Stimulated activated CD8-positive, alpha-beta memory T cell treated with anti-CD3 and anti-CD28 coated beads, Interleukin-15, amount 100 ng/mL, for 48 hours (primary cell): Measurements from ENCODE around the gene HEXD.

Source experiments
- DNase-seq, 2 donors: peaks; one replicate each; pipeline ENCODE4 v3.0.0-alpha.2; 2020; ENCODE audit warnings: low read depth in 2 of 2

The HEXD gene

DNA sequence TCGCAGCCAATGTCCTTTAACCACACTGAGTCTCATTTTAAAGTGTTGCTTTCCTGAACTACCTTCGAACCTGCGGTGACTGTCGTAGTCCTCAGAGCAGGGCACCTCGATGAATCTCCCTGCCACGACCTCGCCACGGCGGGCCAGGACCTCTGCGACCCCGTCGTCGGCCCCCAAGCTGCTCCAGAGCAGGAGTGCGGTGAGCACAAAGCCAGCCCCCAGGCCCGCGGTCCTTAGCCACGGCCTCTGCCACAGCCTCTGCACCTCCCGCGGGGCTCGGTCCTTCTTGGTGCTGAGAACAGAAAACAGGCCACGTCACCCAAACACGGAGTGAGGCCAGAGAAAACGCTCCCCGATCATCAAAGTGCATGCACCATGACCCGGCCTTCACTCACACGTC is 2.8 kb upstream of the HEXD start:
- DNase-seq = no peak

DNA sequence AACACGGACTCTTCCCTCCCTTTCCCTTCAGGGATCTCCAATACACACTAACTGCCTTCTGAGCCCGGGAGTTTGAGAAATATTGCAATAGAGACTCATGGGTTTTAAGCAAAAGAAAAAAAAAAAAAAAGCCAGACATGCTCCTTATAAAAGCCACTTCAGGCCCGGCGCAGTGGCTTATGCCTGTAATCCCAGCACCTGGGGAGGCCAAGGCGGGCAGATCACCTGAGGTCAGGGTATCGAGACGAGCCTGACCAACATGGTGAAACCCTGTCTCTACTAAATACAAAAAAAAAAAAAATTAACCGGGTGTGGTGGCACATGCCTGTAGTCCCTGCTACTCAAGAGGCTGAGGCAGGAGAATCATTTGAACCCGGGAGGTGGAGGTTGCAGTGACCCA is 2.4 kb upstream of the HEXD start:
- DNase-seq = no peak

DNA sequence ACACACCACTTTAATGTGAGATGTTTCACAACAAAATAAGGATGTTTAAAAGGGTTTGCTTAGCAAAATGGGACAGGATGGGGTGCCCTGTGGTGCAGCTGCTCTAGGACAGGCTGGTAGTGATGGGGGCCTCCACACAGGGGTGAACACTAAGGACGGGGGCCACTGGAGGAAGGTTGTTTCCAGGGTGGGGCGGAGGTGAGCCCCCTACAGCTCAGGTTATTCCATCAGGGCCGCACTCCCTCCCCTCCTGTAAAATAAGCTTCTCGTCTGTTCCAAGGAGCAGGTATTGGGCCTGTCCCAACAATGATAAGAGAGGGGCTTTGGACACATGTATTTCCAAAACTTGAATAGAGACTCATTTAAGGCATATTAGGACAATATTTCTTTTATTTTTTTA is 1.9 kb upstream of the HEXD start:
- no peak for DNase-seq

DNA sequence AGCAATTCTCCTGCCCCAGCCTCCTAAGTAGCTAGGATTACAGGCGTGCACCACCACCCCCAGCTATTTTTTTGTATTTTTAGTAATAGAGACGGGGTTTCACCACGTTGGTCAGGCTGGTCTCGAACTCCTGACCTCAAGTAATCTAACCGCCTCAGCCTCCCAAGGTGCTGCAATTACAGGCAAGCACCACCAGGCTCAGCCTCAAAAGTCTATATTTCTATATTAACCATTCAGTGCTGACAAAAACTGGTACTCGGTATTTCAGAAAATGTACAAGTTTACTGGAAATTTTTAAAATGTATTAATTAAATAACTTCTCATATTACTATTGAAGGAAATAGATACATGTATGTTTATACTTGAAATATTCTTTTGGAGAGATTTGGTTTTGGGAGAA is 1.4 kb upstream of the HEXD start:
- DNase-seq = no peak

DNA sequence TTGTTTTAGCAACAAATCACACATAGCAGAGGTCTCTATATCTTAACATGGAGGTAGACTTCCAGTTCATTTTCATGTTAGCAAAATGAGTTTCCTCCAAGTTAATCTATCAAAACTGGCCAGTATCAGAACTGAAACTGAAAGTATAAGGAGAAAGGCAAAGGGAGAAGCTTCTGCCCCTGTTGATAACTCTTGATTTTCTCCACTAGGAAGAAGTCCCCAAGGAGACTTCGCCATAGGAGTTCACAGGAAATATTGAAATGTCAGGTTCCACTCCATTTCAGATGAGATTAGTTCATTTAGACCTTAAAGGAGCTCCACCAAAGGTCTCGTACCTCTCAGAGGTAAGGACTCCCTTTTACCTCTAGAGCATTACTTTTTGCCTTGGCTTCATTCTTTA is 1.4 kb downstream of the HEXD start:
- DNase-seq = no peak

DNA sequence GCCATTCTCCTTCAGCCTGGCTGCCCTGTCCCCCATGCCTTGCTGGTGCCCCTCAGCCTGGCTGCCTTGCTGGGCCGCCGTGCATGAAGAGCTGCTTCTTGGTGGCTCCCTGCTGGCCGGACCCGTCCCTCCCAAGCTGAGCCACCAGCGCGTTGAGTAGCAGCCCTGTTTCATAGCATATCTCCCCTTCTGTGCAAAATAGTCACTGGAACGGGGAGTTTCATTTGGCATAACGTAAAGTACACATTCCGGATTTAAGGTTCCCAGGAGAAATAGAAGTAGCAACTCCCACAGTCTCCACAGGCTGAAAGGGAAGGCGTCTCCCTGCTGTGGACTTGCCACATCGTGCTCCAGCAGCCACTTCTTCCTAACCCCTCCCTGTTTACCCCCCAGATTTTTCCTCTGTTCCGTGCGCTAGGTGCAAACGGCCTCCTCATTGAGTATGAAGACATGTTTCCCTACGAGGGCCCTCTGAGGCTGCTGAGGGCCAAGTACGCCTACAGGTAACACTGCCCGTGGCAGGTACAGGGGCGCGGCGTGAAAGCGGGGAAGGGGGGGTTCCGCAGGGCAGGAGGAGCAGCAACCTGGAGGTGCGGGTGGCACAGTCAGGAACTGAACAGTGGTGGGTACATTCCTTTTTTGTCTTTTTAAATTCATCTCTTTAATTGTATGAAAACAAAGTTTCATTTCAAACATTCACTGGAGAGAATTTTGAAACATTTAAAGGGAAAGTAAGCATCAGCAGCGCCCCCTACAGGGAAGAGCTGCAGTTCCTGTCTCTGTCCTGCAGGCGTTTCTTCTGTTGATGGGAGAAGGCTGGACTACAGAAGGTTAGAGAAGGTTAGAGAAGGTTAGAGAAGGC is 6.1 kb downstream of the HEXD start:
- DNase-seq = peak in 1 of 2 donors; percentile 31

DNA sequence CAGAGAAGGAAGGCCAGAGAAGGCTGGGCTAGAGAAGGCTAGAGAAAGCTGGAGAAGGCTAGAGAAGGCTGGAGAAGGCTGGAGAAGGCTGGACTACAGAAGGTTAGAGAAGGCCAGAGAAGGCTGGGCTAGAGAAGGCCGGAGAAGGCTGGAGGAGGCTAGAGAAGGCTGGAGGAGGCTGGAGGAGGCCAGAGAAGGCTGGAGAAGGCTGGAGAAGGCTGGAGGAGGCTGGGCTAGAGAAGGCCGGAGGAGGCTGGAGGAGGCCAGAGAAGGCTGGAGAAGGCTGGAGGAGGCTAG is 6.7 kb downstream of the HEXD start:
- no peak for DNase-seq

DNA sequence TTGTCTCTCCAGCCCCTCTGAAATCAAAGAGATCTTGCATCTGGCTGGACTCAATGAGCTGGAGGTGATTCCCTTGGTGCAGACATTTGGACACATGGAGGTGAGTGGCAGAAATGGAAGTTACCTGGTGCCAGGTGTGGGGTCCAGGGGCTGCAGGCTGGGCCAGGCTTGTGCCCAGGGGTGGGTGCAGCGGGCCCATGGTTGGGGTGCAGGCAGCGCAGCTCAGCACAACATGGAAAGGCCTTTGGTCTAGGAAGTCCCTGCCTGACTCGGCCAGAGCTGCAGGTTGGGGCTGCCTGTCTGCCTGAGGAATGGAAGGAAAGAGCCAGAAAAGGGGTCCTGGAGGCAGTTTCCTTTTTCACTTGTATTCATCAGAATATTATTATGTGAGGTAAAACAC is 10.4 kb downstream of the HEXD start:
- DNase-seq = no peak

DNA sequence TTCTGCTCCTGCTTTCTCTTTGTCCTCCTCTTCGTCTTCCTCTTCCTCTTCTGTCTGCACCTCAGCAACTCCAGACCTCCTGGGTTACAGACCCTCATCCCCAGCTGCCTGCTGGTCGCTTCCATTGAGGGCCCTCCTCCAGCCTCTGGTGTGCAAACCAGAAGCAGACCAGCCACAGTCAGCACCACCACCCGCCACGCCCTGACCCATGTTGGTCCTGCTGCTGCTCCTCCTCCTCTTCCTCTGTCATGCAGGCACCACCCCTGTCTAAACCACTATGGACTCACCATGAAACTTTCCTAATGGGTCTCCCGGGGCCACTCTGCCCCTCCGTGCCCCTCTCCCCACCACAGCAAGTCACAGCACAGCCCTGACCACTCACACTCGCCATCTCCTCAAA is 11.7 kb downstream of the HEXD start:
- DNase-seq = no peak

DNA sequence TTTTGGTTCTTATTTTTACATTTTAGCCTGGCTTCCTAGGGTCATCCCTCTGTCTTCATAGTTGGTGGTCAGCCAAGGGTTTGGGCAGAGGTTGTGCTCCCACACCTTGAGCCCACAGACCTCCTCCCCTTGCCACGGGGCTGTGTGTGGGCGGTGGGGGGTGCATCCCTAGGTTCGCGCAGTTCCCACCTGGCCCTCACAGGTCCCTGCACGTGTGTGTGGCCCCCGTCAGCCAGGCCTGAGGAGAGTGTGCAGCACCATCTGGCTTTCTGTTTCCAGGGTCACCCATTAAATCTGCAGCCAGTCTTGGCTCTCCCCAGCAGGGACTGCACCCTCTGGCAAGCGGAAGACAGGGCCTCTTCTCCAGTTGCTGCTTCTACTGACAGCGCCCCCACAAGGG is 13.9 kb downstream of the HEXD start:
- no peak for DNase-seq

DNA sequence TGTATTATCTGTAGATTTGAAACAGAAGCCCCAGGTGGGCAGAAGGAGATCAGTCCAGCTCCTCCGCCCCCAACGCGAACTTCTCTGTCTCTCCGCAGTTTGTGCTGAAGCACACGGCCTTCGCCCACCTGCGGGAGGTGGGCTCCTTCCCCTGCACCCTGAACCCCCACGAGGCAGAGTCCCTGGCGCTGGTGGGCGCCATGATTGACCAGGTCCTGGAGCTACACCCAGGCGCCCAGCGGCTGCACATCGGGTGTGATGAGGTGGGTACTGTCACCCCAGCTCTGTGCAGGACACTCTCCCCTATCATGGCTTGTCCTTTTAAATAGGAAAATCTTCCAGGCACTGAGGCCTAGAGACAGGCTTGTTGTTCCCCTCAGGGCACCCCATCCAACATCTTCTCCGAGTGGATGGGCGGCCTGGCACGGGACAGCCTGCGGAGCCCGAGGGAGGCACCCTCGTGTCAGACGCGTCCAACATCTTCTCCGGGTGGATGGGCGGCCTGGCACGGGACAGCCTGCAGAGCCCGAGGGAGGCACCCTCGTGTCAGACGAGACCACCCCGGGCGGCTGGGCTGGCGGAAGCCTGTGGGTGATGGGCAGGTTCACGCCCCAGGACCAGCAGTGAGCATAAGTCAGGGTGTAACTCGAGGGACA is 15.5 kb downstream of the HEXD start:
- DNase-seq = no peak

DNA sequence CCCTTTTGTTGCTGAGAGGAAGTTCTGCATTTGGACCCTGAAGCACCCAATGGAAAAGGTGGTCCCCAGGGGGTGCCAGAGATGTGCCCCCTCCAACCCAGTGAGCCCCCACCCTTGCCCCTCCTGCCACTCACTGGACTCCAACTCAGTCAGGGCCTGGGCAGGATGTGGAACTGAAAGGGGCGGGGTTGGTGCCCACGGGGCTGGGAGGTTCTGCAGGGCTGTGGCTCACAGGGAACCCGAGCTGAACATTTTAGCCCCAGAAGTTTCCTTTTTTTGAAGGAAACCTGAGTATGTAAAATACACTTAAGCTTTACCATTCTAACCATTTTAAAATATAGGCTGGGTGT is 16.0 kb downstream of the HEXD start:
- no peak for DNase-seq

DNA sequence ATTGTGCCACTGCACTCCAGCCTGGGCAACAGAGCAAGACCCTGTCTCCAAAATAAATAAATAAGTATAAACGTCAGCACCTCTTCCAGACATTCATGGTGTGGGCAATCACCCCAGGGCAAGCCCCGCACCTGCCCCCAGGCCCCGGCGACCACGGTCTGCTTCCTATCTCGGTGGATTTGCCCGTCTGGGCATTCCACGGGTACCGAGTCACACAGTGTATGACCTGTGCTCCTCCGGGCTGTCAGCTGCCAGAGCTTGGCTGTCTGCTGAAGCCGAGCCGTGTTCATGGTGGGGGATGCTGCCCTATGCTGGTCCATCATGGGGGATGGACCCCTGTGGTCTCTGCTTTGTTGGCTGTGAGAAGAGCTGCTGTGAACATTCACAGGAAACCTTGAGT is 17.0 kb downstream of the HEXD start:
- DNase-seq = no peak

DNA sequence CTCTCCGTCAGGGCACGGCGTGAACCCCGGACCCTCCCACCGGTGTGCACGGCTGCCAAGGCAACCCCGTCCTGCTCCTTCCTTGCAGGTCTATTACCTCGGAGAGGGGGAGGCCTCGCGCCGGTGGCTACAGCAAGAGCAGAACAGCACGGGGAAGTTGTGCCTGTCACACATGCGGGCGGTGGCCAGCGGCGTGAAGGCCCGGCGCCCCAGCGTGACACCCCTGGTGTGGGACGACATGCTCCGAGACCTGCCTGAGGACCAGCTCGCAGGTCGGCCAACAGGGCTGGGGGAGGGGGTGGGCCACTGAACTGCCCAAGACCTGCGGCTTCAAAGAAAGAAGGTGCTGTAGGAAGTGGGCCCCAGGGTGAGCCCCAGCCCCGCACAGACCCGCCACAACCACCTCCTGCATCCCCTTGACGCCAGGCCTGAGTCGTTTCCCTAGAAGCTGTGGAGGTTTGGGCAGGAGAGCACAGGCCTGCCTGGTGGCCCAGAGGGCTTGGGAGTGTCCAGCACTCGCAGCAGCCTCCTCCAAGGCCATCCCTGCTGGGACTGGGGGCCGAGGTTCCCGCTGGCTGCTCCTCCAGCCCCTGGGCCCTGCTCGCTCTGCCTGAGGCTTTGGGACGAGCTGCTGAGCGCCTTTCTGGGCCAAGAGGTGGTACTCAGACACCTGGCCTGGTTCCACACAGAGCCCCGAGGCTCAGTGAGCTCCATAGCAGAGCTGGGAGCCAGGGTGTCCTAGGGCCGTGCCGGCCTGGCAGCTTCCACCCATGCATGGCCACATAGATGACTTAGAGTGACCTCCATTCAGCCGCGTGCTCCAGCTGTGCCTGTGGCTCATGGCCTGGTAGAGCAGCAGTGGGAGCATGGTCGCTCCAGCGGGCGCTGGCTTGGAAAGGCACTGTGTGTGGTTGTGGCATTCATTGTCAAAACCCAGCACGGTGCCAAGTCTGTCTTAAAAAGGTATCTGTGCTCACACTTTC is 17.7 kb downstream of the HEXD start:
- DNase-seq = no peak

DNA sequence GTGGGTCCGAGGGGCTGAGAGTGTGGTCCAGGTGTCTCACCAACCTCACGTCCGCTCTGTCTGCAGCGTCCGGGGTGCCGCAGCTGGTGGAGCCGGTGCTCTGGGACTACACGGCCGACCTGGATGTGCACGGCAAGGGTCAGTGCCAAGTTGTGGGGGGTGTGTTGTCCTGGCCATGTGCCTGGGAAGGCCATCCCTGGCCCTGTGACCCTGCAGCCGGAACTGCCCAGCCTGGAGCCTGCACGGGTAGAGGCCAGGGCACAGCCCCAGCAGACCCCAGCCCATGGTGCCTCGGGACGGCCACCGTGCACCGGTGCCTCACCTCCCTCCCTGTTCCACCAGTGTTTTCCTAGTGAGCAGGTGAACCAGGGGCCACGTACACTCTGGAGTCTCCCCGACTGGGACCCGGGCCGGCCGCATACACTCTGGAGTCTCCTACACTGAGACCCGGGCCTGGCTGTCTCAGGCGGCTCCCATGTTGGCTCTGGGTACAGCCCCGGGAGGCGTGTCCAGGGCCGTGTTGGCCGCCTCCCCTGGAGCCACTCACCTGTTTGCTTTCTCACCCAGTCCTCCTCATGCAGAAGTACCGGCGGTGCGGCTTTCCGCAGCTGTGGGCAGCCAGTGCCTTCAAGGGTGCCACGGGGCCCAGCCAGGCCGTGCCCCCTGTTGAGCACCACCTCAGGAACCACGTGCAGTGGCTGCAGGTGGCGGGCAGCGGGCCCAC is 18.6 kb downstream of the HEXD start:
- no peak for DNase-seq

DNA sequence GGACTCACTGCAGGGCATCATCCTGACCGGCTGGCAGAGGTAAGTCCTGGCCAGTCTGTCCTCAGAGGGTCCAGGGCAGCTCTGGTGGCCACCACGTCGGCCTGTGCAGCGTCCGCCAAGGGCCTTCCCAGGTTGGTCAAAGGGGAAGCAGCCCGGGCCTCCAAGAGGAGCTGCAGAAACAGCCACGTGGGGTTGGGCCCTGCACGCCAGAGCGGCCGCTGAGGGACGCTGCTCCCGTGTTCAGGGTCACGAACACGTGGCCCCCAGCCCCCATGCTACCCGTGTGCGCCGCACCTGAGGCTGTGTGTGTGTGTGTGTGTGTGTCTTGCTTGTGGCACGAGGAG is 19.1 kb downstream of the HEXD start:
- no peak for DNase-seq

DNA sequence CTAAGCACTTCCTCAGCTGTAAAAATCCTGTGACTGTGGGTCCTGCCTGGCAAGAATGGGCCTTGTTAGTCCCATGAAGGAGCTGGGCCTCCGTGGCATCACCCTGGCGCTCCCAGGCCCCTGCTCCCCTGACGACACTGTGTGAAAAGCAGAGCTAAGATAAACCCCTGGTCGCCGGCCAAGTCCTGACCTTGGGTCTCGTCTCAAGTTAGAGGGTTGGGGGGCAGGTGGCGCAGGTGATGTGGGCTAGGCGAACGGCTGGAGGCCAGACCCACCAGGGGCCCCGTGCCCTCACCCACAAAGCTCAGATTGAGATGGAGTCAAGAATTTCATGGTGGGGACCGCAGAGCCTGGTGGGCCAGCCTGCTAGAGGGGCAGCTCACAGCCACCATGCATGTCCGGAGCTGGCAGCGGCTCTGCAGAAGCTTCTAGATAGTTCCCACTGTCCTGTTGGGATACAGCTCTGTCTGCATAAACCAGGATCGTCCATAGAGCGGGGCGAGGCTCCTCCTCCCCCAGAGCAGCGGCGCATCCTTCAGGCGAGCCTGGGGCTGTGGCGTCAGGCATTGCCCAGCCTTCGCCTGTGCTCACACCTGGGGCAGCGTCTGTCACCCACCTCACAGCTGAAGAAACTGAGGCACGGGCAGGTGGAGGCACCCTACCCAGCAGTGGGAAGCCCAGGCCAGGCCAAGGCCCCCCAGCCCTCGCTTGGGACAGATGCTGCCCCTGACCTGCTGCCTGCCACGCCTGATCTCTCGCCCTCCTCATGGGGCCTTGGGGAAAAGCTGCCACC is 20.4 kb downstream of the HEXD start:
- DNase-seq = no peak

DNA sequence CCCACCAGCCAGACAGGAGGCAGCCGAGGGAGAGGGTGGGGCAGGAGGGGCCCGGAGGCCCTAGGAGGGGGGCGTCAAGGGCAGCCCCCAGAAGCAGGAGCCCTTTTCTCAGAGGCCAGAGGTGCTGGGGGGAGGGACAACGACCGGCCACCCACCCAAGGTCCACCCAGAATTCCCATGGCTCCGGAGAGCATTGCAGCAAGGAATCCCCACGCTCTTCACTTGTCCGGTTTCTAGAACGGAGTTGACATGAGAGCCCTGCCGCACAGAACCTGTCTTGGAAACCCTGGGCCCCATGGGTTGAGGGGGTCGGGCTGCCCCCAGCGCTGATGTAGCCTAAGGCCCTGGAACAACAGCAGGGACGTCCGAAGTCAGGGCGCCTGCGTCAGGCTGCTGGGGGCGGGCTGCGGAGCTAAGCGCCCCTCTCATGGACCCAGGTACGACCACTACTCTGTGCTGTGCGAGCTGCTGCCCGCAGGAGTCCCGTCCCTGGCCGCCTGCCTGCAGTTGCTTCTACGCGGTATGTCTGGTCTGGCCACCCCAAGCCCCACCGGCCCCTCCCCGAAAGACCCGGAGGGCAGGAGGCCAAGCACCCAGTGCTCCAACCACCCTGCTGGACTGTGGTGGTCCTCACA is 21.2 kb downstream of the HEXD start:
- DNase-seq = no peak

DNA sequence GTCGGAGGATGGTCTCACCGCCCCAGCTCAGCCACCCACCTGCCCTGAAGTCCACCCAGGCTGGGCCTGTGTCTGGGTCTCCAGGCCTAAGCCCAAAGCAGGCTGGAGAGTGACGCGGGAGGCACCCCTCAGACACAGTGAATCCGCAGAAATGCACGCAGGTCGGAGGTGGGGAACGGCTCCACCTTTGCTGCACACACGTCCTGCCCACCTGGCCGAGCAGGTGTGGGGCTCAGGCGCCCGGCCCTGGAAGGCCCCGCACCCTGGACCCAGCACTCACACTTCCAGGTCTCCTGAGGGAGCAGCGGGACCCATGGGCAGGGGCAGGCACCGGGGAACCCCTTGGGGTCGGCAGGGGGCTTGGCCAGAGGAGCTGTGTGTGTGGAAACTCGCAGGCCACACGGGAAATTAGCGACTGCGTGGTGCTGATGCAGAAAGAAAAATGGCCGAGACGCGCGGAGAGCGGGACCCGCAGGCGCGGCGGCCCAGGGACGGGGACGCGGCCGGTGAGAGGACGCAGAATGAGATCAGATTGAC is 21.8 kb downstream of the HEXD start:
- no peak for DNase-seq

DNA sequence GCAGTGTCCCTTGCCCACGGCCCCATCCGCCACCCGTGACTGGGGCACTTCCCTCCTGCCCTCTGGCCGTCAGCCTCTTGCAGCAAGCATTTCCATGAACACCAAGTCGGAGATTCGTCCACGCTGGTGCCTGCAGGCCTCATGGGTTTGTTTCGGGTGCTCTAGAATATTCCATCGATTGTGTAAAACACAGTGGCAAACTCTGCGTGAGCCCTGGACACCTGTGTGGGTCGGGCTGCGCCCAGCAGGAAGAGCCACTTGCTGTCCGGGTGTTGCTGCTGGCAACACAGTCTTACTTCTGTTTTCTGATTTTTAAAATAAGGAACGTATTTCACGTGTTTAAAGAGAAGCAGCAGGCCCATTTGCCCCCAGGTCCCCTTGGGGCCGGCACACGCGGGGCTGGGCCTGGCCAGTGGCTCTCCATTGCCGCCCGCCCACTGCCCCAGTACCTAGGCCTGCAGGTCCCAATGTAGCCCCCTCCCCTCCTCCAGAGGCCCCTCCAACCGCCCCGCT is 22.4 kb downstream of the HEXD start:
- no peak for DNase-seq
